ENCODE results near the gene MANBA. TPM values are rescaled to one million over a fixed set of nuclear protein-coding genes. Genes with fewer than 3 reads are reported as not detected.

Gene MANBA
- total RNA-seq, 2 experiments from 2014 or later: 13.8 to 15.2 TPM

DNA sequence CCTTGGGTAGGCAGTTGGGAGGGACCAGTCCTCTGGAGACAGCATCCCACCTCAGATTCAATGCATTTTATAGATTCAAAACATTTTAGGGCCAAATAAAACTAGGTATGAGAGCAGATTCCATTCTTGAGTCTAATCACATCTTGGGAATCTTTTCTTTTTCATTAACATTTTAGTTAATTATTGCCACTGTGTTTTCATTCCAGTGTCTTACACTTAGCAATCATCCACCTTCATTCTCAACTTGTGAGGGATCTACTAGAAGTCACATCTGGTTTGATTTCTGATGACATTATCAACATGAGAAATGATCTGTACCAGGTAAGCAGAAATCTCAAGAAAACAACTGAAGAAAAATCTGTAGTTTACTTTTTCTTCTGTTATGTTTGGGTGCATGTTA lies 160.1 kb downstream of the MANBA start:
- Mint-ChIP-seq H3K36me3 (ENCODE audit: low read depth) (peaks cover 87% of the 10 kb centered on the region), H3K4me1 (peaks cover 84% of the 10 kb centered on the region), H3K9me3 (peaks cover 9% of the 10 kb centered on the region)

DNA sequence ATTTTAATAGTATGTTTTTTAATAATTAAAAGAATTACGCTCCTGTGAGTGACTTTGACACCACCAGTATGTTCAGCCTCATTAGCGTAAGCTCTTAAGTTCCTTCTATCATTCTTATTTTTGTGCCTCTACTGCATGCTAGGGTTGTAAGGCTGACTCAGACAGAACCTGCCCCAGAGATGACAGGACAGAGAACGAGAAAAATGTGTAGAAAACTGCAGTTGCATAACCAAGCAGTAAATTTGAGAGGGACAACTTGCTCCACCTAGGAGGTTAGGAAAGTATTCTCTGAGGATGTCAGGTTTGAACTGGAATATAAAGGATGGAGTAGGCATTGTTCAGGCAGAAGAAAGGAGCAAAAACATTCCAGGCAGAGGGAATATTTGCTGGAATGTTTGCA lies 160.9 kb downstream of the MANBA start:
- Mint-ChIP-seq H3K4me3 (no peak overlapping the region), H3K4me1 (peaks cover 83% of the 10 kb centered on the region), H3K36me3 (ENCODE audit: low read depth) (peaks cover 88% of the 10 kb centered on the region), H3K27me3 (no peaks in the 10 kb centered on the region), H3K27ac (peak overlapping the region; percentile 33), H3K9me3 (peaks cover 9% of the 10 kb centered on the region)
- POLR2A ChIA-PET: no interaction called here
- CTCF ChIA-PET: interaction anchor here (0.9 to 1.2 kb wide), 3 partner anchors 9 to 23 kb away, joined by 3 read pairs; no protein-coding TSS in a partner anchor
- DNase-seq: no peak

More for the DNA sequence above, 160.1 kb downstream of the MANBA start:
- DNase-seq: no peak
- H3K27ac Mint-ChIP-seq: no peak overlapping the region
- H3K4me3 Mint-ChIP-seq: no peak overlapping the region
- ChIA-PET CTCF (no interaction called here), POLR2A (no interaction called here)
- no peaks in the 10 kb centered on the region for H3K27me3 Mint-ChIP-seq

DNA sequence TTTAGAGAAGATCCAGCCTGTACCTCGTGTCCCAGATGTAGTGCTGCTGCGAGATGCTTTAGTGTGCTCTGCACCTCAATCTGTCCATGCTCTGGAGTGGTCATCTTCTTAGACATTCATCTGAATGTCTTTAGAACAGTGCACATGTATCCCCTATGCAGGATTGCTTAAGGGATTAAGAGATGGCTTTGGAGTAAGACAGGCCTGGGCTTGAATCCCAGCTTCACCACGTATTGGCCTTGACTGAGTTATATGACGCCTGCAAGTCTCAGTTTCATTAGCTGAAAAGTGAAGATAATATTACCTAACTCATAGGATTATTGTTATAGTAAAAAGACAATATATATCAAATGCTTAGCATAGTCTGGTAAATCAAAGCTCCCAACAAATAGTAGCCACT lies 161.3 kb downstream of the MANBA start:
- no peak for DNase-seq
- Mint-ChIP-seq H3K4me1 (peaks cover 83% of the 10 kb centered on the region), H3K27me3 (no peaks in the 10 kb centered on the region), H3K4me3 (peak overlapping the region; percentile 24), H3K36me3 (ENCODE audit: low read depth) (peaks cover 88% of the 10 kb centered on the region), H3K27ac (peak overlapping the region; percentile 94), H3K9me3 (peaks cover 9% of the 10 kb centered on the region)
- ChIA-PET POLR2A (no interaction called here), CTCF (interaction anchor here (0.9 to 1.2 kb wide), 3 partner anchors 10 to 23 kb away, joined by 3 read pairs; no protein-coding TSS in a partner anchor)

DNA sequence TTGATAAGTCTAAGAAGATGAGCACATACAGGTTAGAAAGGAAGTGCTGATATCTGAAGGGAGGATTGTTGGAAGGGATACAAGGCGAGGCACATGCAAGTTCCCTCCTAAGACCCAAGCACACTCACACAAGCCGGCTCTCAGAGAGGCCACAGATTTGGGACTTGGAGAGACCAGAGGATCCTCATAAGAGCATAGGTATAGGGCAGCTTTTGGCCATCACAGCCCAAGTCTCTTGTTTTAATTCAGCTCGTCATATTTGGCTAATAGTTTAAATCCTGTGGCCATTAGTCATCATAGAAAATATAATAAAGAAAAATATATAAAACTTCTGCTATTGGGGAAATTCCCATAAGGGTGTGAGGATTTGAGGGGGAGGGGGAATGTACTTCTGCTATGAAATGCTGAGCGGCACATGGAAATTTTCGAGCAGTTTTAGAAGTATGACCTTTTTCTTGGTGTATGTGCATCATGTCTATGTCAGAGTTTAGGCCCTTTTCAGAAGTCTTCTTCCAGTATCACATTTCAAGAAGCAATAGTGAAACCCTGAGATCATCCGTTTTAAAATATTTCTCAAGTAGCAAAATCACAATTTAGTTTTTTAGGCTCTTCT lies 161.9 kb downstream of the MANBA start:
- ChIA-PET CTCF (interaction anchor here (0.9 to 1.3 kb wide), 5 partner anchors 10 to 153 kb away, joined by 3 read pairs; no protein-coding TSS in a partner anchor), POLR2A (interaction anchor here (0.6 kb wide), 1 partner anchor 254 kb away, joined by 3 read pairs; no protein-coding TSS in a partner anchor)
- H3K27me3 Mint-ChIP-seq: no peaks in the 10 kb centered on the region
- peak overlapping the region; percentile 94 for H3K27ac Mint-ChIP-seq
- H3K4me3 Mint-ChIP-seq: peak overlapping the region; percentile 51
- peaks cover 85% of the 10 kb centered on the region for H3K4me1 Mint-ChIP-seq
- peaks cover 89% of the 10 kb centered on the region for H3K36me3 Mint-ChIP-seq (ENCODE audit: low read depth)
- DNase-seq: no peak
- H3K9me3 Mint-ChIP-seq: peaks cover 9% of the 10 kb centered on the region

DNA sequence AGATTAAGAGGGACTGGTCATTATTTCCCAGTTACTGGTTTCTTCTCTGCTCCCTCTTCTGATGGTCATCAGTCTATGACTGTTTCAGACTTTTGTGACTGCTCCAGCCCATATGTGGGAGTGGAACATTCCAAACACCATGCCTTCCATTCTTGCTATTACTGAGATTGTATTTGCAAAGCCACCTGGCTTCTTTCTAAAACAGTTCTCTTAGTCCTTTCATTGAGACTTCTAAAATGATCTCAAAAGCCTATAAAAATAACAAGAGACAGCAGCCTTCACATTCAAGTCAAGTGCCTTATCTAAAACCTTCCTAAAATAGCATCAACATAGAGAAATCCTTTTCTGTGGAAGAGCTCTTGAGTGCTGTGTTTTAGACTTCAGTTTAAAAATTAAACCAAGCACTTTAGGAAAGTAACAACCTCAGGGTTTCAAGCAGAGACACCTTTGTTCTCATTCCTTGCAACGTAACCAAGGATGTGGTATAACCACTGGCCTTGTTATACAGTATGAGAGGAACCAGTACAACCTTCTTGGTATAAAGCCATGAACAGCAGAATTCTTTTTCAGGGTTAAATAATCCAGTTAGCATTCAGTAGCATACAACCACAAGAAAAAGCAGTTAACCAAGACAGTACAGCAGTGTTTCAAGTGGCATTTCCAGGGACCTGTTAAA lies 162.5 kb downstream of the MANBA start:
- peak; percentile 75 for DNase-seq
- Mint-ChIP-seq H3K27ac (peak overlapping the region; percentile 94), H3K4me1 (peaks cover 81% of the 10 kb centered on the region), H3K36me3 (ENCODE audit: low read depth) (peaks cover 85% of the 10 kb centered on the region), H3K27me3 (no peaks in the 10 kb centered on the region), H3K9me3 (peaks cover 6% of the 10 kb centered on the region), H3K4me3 (peak overlapping the region; percentile 51)
- POLR2A ChIA-PET: interaction anchor here (0.6 kb wide), 1 partner anchor 254 kb away, joined by 3 read pairs; no protein-coding TSS in a partner anchor
- CTCF ChIA-PET: interaction anchor here (0.6 to 1.3 kb wide), 4 partner anchors 11 to 152 kb away, joined by 3 read pairs; no protein-coding TSS in a partner anchor

DNA sequence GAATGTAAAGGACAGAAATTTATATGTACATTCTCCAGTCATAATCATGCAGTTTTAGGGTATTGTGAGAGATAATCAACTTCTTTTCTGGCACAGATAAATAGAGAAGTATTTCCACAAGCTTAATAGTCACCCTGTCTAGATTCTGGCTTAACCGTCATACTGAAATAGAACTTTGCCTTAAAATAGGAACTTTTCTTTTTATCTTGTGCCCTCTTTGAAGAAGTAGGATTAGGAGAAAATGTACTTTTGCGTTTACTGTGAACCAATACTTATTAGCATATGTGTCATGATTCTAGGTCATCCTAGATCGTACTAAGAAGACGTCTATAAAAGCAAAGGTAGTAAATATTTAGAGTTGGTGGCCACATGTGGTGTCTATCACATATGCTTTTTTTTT lies 164.2 kb downstream of the MANBA start:
- no peak for DNase-seq
- POLR2A ChIA-PET: no interaction called here
- CTCF ChIA-PET: interaction anchor here (1.2 kb wide), 1 partner anchor 15 kb away, joined by 3 read pairs; no protein-coding TSS in a partner anchor
- Mint-ChIP-seq H3K4me1 (peaks cover 92% of the 10 kb centered on the region), H3K4me3 (no peak overlapping the region), H3K27me3 (no peaks in the 10 kb centered on the region), H3K27ac (peak overlapping the region; percentile 56), H3K9me3 (peaks cover 19% of the 10 kb centered on the region), H3K36me3 (ENCODE audit: low read depth) (peaks cover 90% of the 10 kb centered on the region)

DNA sequence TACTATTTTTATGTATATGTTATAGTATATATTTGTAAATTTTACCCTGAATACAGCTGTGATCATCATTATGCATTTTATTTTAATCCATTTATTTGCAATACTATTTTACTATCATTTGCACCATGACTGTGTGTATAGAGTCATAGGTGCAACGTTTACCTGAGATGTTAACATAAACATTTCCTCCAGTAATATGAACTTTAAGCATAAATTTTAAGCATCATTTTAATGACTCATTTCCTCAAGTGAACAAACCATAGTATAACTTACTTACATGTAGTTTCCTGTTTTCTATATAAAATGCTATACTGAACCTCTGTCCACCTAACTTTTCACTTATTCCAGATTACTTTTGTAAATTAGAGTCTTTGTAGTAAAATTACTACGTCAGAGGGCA lies 166.8 kb downstream of the MANBA start:
- H3K27me3 Mint-ChIP-seq: no peaks in the 10 kb centered on the region
- H3K4me3 Mint-ChIP-seq: no peak overlapping the region
- POLR2A ChIA-PET: no interaction called here
- H3K27ac Mint-ChIP-seq: peak overlapping the region; percentile 62
- peaks cover 91% of the 10 kb centered on the region for H3K36me3 Mint-ChIP-seq (ENCODE audit: low read depth)
- H3K9me3 Mint-ChIP-seq: peaks cover 34% of the 10 kb centered on the region
- no peak for DNase-seq
- CTCF ChIA-PET: no interaction called here
- peaks cover 94% of the 10 kb centered on the region for H3K4me1 Mint-ChIP-seq

DNA sequence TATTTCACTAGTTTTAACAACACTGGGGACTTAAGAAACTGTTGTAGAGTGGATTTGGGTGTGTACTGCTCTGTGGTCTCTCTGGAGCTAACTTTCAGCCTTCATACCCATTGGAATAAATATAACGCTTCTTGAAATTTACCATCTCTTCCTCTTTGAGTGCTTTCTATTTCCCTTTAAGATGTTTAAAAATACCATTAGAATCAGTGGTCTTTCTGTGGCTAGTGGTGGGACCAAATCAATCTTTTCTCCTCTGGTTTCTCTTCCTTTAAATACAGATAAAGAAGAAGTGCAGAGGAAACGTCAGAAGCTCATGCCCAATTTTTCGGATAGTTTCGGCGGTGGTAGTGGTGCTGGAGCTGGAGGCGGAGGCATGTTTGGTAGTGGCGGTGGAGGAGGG lies 167.6 kb downstream of the MANBA start:
- Mint-ChIP-seq H3K9me3 (peaks cover 34% of the 10 kb centered on the region), H3K4me3 (no peak overlapping the region), H3K27ac (peak overlapping the region; percentile 79), H3K36me3 (ENCODE audit: low read depth) (peaks cover 93% of the 10 kb centered on the region), H3K27me3 (no peaks in the 10 kb centered on the region), H3K4me1 (peaks cover 94% of the 10 kb centered on the region)
- CTCF ChIA-PET: no interaction called here
- POLR2A ChIA-PET: no interaction called here
- no peak for DNase-seq

DNA sequence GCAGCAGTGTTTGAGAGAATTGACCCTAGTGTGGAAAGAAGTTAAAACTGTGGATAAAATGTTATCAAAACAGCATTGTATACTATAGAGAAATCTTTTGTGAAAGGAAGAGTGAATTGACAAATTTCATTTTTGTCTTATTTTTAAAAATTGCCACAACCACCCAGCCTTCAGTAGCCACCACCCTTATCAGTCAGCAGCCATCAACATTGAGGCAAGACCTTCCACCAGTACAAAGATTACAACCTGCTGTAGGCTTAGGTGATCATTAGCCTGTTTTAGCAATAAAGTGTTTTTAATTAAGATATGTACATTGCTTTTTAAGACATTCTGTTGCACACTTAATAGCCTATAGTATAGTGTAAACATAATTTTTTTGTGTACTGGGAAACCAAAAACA lies 168.5 kb downstream of the MANBA start:
- H3K27me3 Mint-ChIP-seq: no peaks in the 10 kb centered on the region
- peaks cover 37% of the 10 kb centered on the region for H3K9me3 Mint-ChIP-seq
- ChIA-PET CTCF (no interaction called here), POLR2A (no interaction called here)
- peaks cover 93% of the 10 kb centered on the region for H3K36me3 Mint-ChIP-seq (ENCODE audit: low read depth)
- no peak for DNase-seq
- H3K4me1 Mint-ChIP-seq: peaks cover 94% of the 10 kb centered on the region
- no peak overlapping the region for H3K4me3 Mint-ChIP-seq
- peak overlapping the region; percentile 79 for H3K27ac Mint-ChIP-seq

DNA sequence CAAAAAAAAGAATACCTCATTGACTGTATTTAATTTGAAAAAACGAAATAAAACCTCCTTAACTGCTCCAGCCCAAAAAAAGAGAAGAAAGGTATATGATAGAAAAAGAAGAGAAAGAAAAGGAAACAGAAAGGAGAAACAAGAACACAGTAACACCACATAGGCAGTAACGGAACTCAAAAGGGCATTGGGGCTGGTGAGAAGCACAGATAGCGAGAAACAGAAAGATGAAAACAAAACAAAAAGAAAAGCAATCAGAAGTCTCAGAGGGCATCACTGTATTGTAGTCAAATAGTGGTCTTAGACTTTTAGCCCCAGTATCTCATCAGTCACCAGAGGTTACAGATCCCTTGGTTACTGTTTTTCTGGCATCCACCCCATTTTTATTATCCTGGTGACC lies 171.0 kb downstream of the MANBA start:
- ChIA-PET POLR2A (no interaction called here), CTCF (interaction anchor here (1.4 kb wide), 1 partner anchor 86 kb away, joined by 3 read pairs; no protein-coding TSS in a partner anchor)
- Mint-ChIP-seq H3K9me3 (peaks cover 37% of the 10 kb centered on the region), H3K27me3 (no peaks in the 10 kb centered on the region), H3K36me3 (ENCODE audit: low read depth) (peaks cover 89% of the 10 kb centered on the region), H3K4me3 (no peak overlapping the region), H3K4me1 (peaks cover 96% of the 10 kb centered on the region), H3K27ac (peak overlapping the region; percentile 87)
- DNase-seq: no peak

DNA sequence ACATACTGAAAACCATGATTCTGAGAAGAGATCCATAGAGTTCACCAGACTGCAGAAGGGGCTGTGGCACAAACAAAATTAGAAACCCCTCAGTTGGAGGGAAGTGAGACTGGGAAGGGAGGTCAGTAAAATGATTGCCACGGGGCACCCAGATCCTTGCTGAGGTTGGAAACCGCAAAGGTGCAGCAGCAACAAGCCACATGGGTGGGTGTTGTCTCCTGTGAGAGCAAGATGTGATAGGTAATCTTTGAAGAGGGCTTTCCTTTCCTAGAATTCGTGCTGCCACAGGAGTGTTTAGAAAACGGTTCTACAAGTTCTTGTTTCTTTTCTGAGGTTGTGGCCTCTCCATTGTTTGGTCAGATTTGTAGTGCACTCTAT lies 174.1 kb downstream of the MANBA start:
- no peaks in the 10 kb centered on the region for H3K27me3 Mint-ChIP-seq
- peaks cover 94% of the 10 kb centered on the region for H3K4me1 Mint-ChIP-seq
- POLR2A ChIA-PET: no interaction called here
- peak overlapping the region; percentile 90 for H3K27ac Mint-ChIP-seq
- peaks cover 91% of the 10 kb centered on the region for H3K36me3 Mint-ChIP-seq (ENCODE audit: low read depth)
- CTCF ChIA-PET: interaction anchor here (1.8 kb wide), 1 partner anchor 24 kb away, joined by 4 read pairs; no protein-coding TSS in a partner anchor
- H3K4me3 Mint-ChIP-seq: peak overlapping the region; percentile 49
- peak; percentile 75 for DNase-seq
- H3K9me3 Mint-ChIP-seq: peaks cover 20% of the 10 kb centered on the region

DNA sequence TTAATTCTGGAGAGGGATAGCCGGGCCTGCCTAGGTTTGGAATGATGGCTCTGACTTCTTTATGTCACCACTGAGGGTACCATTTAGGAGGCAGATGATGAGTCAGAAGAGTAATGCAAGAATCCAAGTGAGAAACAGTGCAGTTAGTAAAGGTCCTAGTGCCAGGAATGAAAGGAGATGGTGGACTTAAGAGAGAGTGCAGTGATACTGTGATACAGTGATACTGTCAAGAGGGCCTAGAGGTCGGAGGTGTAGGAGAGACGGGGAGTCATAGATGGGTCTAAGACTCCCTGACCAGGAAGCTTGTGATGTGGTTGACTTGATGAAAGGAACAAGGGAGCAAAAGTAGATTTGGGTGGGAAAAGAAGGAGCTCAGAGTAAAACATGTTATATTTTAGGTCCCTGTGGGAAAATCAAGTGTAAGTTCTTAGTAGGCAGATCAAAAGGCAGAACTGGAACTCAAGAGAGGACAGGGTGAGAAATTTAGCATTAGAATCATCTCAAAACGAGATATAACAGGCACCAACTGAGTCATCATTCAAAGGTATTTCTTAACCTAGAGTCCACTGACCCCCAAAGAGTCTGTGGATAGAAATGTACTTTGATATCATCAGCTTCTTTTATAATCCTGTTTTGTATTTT lies 174.6 kb downstream of the MANBA start:
- H3K4me1 Mint-ChIP-seq: peaks cover 93% of the 10 kb centered on the region
- CTCF ChIA-PET: interaction anchor here (1.3 to 1.8 kb wide), 2 partner anchors 9 to 25 kb away, joined by 4 read pairs; no protein-coding TSS in a partner anchor
- peaks cover 87% of the 10 kb centered on the region for H3K36me3 Mint-ChIP-seq (ENCODE audit: low read depth)

DNA sequence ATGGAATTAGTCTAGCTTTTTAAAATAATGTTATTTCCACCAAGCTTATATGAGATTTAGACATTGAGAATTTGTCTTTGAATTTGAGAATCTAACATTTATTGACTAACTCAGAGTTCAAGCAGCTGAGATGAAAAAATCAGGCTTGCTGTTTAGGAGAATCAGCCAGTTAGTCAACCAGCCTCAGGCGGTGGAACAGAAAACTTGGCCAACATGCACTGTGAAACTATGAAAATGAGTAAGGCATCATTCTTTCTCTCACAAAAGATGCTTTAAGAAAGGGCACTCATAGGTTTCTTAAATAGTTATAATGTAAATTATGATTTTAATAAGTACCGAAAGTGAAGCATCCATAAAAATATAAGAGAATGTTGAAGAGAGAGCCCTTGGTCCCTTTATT lies 175.4 kb downstream of the MANBA start:
- Mint-ChIP-seq H3K9me3 (peaks cover 11% of the 10 kb centered on the region), H3K27ac (peak overlapping the region; percentile 90), H3K4me1 (peaks cover 91% of the 10 kb centered on the region), H3K36me3 (ENCODE audit: low read depth) (peaks cover 83% of the 10 kb centered on the region), H3K27me3 (no peaks in the 10 kb centered on the region), H3K4me3 (no peak overlapping the region)
- no peak for DNase-seq
- CTCF ChIA-PET: interaction anchor here (0.6 to 1.3 kb wide), 5 partner anchors 9 to 86 kb away, joined by 3 to 4 read pairs (median 3); no protein-coding TSS in a partner anchor
- POLR2A ChIA-PET: no interaction called here

More for the DNA sequence above, 174.6 kb downstream of the MANBA start:
- Mint-ChIP-seq H3K27ac (peak overlapping the region; percentile 90), H3K4me3 (peak overlapping the region; percentile 49), H3K9me3 (peaks cover 17% of the 10 kb centered on the region), H3K27me3 (no peaks in the 10 kb centered on the region)
- no peak for DNase-seq
- POLR2A ChIA-PET: no interaction called here

Data from activated CD4-positive, alpha-beta T cell treated with anti-CD3 and anti-CD28 coated beads, Interleukin-2, amount 10 ng/mL, durations not matched to agents 7 days and 5 days (primary cell).